Stimulated activated CD4-positive, alpha-beta T cell treated with anti-CD3 and anti-CD28 coated beads, Interleukin-4, amount 100 ng/mL, for 4 hours (primary cell): Measurements from ENCODE around the gene FRYL.
"Not testable (repeated sequence)": the region's sequence is repeated elsewhere in the genome, so short reads cannot be mapped to it uniquely, and the experiment has no call there.

Source experiments
- DNase-seq, 2 experiments: peaks; one replicate each; pipeline ENCODE4 v3.0.0-alpha.2; 2020

FRYL gene

DNA sequence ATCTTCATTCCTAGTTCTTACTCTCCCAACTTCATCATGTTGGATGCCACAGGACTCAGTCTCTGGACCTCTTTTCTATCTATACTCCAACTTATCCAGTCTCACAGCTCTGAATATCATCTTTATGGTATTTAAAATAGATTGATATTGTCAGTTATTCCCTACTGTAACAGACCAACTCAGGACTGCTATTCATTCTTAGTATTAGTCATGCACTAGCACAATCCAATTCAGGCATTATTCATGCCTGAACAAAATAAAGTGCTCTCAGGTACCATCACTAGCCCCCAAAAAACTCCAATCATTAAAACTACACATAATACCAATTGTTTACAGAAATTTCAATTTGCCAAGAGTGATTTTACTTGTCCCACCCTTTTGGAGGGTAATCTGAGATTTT is 37.7 kb downstream of the FRYL start:
- DNase-seq, result no peak

- DNase-seq, result no peak
Measured at GRCh38 chr4:48739560-48740019, 40.5 kb downstream of the FRYL start.

GRCh38 chr4:48738856-48739255 is 41.2 kb downstream of the FRYL start:
- no peak for DNase-seq

DNA sequence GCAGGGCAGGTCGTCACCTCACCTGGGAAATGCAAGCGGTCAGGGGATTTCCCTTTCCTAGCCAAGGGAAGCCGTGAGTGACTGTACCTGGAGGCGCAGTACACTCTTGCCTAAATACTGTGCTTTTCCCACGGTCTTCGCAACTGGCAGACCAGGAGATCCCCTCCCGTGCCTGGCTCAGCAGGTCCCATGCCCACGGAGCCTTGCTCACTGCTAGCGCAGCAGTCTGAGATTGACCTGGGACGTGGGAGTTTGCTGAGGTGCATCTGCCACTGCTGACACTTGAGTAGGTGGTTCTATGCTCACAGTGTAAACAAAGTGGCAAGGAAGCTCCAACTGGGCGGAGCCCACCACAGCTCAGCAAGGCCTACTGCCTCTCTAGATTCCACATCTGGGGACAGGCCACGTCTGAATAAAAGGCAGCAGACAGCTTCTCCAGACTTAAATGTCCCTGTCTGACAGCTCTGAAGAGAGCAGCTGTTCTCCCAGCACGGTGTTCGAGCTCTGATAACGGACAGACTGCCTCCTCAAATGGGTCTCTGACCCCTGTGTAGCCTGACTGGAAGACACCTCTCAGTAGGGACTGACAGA is 51.1 kb downstream of the FRYL start:
- DNase-seq, result peak; percentile 19 to 72

GRCh38 chr4:48727666-48728459 is 52.2 kb downstream of the FRYL start:
- DNase-seq, result no peak

DNA sequence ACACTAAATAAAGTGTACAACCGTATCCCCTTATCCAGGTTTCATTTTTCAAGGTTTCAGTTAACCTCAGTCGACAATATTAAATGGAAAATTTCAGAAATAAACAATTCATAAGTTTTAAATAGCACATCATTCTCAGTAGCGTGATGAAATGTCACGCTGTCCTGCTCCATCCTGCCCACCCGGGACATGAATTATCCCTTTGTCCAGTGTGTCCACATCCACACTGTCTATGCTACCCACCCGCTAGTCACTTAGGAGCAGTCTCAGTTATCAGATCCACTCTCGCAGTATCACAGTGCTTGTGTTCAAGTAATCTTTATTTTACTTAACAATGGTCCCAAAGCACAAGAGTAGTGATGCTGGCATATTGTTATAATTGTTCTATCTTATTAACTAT is 54.7 kb downstream of the FRYL start:
- DNase-seq, result no peak

DNA sequence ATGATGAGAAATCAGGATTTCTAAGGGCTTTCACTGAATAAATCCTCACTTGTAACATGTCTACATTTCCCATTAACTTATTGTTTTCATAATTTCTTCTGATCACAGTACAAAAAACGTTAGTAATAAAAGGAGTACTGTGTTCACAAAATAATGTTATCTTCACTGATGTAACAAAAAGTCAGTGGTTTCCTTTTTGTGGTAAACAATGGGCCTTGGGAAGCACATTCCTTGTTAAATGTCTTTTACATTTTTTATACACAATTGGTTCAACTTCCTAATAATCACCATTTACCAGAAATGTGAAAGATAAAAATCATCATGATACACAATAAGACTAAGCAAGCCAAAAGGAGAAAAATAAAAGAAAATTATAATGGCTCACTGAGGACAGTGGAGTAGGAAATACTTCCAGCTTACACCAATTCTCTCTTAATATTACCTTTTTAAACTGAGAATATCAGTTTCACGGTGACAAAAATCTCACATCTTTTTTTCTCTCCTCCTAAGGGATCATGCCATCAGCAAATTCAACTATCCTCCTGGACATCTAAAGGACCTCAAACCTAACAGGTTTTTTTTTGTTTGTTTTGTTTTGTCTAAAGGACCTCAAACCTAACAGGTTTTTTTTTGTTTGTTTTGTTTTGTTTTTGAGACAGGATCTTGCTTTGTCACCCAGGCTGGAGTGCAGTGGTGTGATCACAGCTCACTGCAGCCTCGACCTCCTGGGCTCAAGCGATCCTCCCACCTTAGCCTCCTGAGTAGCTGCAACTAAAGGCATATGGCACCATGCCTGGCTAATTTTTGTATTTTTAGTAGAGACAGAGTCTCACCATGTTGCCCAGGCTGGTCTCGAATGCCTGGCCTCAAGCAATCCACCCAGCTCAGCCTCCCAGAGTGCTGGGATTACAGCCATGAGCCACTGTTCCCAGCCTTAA is 57.3 kb downstream of the FRYL start:
- DNase-seq, result no peak

DNA sequence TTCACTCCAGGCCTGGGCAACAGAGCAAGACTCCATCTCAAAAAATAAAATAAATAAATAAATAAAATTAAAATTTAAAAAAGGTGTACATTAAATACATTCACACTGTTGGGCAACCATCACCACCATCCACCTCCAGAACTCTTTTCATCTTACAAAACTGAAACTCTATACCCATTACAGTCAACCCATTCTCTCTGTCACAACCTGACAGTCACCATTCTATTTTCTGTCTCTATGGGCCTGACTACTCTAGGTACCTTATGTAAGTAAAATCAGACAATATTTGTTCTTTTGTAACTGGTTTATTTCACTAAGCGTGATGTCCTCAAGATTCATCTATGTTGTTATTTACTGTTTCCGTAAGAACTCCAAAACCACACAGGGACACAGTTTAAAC is 59.6 kb downstream of the FRYL start:
- DNase-seq, result no peak

DNA sequence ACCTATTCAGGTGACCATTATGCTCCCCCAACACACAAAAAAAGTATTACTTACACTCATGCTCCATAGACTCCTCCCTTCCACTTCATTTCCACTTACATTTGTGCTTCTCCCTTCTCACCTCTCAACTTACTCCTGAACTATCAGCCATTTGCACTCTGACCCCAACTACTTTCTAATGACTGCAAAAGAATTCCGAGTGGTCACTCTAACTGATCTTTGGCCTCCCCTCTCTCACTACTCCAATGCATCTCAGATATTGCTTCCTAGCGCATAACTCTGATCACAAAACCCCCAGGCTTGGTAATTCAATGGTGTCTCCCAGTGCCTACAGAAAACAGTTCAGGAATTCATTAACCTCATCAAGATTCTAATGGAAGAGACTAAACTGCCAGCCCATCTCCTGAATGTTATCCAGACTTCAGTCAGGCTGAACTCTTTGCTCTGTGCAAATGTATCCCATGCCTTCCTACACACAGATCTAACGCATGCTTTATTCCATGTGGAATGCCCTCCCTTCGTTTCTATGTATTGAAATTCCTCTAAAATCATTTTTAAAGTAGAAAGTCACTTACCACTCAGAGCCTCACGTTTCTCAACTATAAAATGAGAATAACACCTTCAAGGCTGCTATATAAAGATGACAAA is 61.1 kb downstream of the FRYL start:
- DNase-seq, result no peak

DNA sequence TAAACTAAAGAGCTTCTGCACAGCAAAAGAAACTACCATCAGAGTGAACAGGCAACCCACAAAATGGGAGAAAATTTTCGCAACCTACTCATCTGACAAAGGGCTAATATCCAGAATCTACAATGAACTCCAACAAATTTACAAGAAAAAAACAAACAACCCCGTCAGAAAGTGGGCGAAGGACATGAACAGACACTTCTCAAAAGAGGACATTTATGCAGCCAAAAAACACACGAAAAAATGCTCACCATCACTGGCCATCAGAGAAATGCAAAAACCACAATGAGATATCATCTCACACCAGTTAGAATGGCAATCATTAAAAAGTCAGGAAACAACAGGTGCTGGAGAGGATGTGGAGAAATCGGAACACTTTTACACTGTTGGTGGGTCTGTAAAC is 63.8 kb downstream of the FRYL start:
- not testable (repeated sequence) for DNase-seq

GRCh38 chr4:48710446-48711209 is 69.5 kb downstream of the FRYL start:
- no peak for DNase-seq

DNA sequence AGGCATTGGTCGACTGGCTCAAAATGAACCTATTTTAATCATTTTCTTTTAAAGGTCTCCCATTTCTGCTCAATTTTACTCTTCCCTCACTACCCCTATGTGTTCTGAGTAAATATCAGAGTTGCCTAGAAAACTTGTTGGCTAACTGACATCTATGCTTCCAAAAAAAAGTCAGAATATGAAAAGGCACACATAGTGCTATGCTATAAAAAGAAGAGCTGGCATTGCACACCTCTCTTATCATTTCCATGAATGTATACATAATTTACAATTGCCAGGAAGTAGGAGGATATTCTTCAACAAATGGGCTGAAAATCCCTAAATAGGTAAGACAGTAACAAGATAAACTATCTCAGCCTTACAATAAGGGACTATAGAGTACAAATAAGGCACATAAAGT is 70.2 kb downstream of the FRYL start:
- no peak for DNase-seq

GRCh38 chr4:48708610-48709009 is 71.5 kb downstream of the FRYL start:
- no peak for DNase-seq

GRCh38 chr4:48706736-48707135 is 73.3 kb downstream of the FRYL start:
- no peak for DNase-seq

DNA sequence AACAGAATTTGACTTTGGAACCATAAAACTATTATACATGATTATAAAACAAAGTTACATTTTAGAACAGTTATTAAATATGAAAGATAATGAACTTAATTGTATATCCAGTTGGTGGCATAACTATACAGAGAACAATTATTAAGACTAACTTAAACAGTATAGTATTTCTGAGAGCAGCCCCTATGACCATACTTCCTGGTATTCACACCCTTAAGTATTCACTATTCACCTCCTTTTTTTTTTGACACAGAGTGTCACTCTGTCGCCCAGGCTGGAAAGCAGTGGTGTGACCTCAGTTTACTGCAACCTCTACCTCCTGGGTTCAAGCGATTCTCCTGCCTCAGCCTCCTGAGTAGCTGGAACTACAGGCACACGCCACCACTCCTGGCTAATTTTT is 74.5 kb downstream of the FRYL start:
- no peak for DNase-seq

- no peak for DNase-seq
Measured at GRCh38 chr4:48704091-48704802, 75.8 kb downstream of the FRYL start.

- DNase-seq, result no peak
Measured at GRCh38 chr4:48699475-48699874, 80.6 kb downstream of the FRYL start.

DNA sequence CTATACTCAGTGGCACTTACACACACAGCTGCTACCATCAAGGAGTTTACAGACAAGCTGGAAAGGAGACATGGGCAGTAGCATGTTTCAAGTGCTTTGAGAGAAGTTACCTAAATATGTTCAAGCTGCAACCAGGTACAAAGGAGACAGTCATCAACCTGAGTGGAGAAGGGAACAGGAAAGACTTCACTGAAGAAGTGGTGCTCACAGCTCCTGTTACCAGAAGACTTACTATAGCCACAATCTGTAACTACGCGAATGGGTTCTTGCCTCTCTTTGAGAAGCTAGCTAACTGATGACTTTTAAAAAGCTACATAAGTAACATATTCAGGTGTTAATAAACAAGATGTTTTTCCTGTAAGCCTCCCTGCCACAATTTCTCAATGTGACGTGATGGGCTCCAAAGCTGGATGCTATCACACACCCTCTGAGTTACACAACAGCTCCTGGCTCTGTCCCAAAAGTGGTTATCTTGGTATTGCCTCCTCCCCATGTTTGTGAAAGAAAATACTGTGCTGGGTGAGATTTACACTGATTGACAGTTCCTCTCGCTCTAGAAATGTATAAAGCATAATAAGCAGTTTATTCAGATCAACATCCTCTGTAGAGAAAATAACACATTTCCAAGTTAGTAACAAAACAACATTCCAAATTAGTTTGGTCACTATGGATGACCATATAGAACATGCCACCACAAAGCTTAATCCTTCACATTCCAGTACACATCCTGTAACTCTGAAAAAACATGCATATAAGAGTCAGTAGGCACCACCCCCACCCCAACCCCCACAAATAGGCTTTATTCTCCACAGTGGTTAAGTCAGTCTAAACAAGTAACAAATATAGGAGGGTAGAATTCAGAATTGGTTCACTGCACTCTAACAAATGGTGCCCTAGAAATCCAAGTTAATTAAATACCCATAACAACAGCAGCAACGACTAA is 81.8 kb downstream of the FRYL start:
- DNase-seq, result no peak

- DNase-seq, result not testable (repeated sequence)
Measured at GRCh38 chr4:48697516-48697915, 82.6 kb downstream of the FRYL start.

DNA sequence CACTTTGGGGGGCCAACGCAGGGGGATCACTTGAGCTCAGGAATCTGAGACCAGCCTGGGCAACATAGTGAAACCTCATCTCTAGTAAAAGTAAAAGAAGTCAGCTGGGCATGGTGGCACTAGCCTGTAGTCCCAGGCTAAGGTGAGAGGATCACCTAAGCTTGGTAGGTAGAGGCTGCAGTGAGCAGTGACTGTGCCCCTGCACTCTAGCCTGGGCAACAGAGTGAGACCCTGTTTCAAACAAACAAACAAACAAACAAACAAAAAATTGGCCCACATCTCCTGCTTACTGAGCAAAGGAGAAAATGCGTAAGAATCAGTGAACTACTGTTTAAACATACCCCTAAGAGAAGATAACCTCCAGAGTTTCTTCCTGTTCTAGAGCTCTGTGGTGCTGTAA is 85.3 kb downstream of the FRYL start:
- no peak for DNase-seq
